IMR-90 (cell line): ENCODE data around the gene LAPTM5.

ENCODE experiments used
- BHLHE40 ChIP-seq: fragments of 150-350 bp; IDR thresholded peaks from 2 replicates; pipeline ENCODE4 v1.6.1; 2016; ENCODE audit warnings: mild to moderate bottlenecking, low read depth, low read length
- CEBPB ChIP-seq: IDR thresholded peaks from 2 replicates; pipeline ENCODE4 v1.6.1; 2012; ENCODE audit warnings: low read depth, low read length, improper control_type of control experiment
- CHD1 ChIP-seq: IDR thresholded peaks from 2 replicates; pipeline ENCODE4 v1.6.1; 2012; ENCODE audit warnings: low read depth, low read length, improper control_type of control experiment
- MAFK ChIP-seq: IDR thresholded peaks from 2 replicates; pipeline ENCODE4 v1.6.1; 2012; ENCODE audit warnings: low read depth, low read length, improper control_type of control experiment
- MAZ ChIP-seq: IDR thresholded peaks from 2 replicates; pipeline ENCODE4 v1.6.1; 2012; ENCODE audit warnings: low read depth, mild to moderate bottlenecking, low read length, improper control_type of control experiment, moderate library complexity, borderline replicate concordance
- NFE2L2 ChIP-seq: fragments of 150-350 bp; IDR thresholded peaks from 2 replicates; pipeline ENCODE4 v1.6.1; 2016; ENCODE audit warnings: low read depth, mild to moderate bottlenecking, low read length
- POLR2A ChIP-seq: IDR thresholded peaks from 2 replicates; pipeline ENCODE4 v1.6.1; 2012; ENCODE audit warnings: mild to moderate bottlenecking, low read depth, low read length
- RAD21 ChIP-seq: IDR thresholded peaks from 2 replicates; pipeline ENCODE4 v1.6.1; 2012; ENCODE audit warnings: low read length, improper control_type of control experiment
- RFX5 ChIP-seq: IDR thresholded peaks from 2 replicates; pipeline ENCODE4 v1.8.0; 2012; ENCODE audit warnings: low read depth, mild to moderate bottlenecking, low read length, moderate library complexity
- SMC3 ChIP-seq: fragments of 150-350 bp; IDR thresholded peaks from 2 replicates; pipeline ENCODE4 v1.6.1; 2016; ENCODE audit warnings: low read depth, mild to moderate bottlenecking, antibody characterized with exemption, low read length, moderate library complexity
- TF ChIP-seq, protein P1 (sequence below): fragments of 150-350 bp; IDR thresholded peaks from 2 replicates; pipeline ENCODE4 v1.6.1; 2017; ENCODE audit warnings: mild to moderate bottlenecking, antibody characterized with exemption, low read length, low read depth
- TF ChIP-seq, protein P2 (sequence below): conservative IDR thresholded peaks from 2 replicates; pipeline ENCODE4 v1.5.1; 2012; ENCODE audit warnings: mild to moderate bottlenecking, low read depth, low read length, improper control_type of control experiment

DNA sequence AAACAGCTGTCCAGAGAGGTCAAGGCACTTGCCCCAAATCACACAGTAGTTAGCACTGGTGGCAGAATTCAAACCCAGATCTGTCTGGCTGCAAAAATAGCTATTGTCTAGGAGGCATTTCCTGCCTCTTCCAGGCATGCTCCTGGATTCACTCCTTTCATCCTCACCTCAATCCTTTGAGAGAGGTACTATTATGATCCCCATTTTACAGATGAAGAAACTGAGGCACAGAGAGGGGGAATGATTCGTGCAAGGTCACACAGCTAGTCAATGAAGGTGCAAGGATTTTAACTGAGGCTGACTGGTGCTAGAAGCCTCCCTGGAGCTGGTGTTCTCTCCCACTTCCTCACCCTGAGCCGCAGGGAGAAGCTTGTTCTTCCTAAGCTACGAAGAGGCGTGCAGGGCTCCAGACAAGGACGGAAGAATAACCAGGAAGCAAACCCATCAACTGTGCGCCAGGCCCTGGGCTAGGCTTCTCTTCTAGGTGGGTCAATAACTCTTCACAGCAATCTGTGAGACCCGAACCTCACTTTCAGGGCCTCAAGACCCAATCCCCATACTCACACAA is 631 bp upstream of the LAPTM5 start:
- TF ChIP-seq, protein P1, sequence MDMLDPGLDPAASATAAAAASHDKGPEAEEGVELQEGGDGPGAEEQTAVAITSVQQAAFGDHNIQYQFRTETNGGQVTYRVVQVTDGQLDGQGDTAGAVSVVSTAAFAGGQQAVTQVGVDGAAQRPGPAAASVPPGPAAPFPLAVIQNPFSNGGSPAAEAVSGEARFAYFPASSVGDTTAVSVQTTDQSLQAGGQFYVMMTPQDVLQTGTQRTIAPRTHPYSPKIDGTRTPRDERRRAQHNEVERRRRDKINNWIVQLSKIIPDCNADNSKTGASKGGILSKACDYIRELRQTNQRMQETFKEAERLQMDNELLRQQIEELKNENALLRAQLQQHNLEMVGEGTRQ = no peak
- TF ChIP-seq, protein P2, sequence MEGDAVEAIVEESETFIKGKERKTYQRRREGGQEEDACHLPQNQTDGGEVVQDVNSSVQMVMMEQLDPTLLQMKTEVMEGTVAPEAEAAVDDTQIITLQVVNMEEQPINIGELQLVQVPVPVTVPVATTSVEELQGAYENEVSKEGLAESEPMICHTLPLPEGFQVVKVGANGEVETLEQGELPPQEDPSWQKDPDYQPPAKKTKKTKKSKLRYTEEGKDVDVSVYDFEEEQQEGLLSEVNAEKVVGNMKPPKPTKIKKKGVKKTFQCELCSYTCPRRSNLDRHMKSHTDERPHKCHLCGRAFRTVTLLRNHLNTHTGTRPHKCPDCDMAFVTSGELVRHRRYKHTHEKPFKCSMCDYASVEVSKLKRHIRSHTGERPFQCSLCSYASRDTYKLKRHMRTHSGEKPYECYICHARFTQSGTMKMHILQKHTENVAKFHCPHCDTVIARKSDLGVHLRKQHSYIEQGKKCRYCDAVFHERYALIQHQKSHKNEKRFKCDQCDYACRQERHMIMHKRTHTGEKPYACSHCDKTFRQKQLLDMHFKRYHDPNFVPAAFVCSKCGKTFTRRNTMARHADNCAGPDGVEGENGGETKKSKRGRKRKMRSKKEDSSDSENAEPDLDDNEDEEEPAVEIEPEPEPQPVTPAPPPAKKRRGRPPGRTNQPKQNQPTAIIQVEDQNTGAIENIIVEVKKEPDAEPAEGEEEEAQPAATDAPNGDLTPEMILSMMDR = no peak
- TF ChIP-seq MAZ (no peak), RAD21 (no peak), MAFK (no peak), POLR2A (no peak), RFX5 (no peak), CEBPB (no peak), CHD1 (no peak), SMC3 (no peak), NFE2L2 (no peak), BHLHE40 (no peak)
